Body of pancreas (tissue), 4 donors: Measurements from ENCODE around the gene MPHOSPH9. TPM values are rescaled to one million over a fixed set of nuclear protein-coding genes. Genes with fewer than 3 reads are reported as not detected.

Source experiments
- ATAC-seq: fragments of 150-250 bp; one replicate; pipeline ENCODE4 v1.9.1; 2016
- DNase-seq, 4 donors: peaks; one replicate each; pipeline ENCODE4 v3.0.0-alpha.2; 2019
- H3K27ac ChIP-seq, 4 donors: fragments of 200-600 bp; sonication (generic); 1 replicate in 3 of 4; 2 replicates in 1 of 4; pipeline versions ENCODE4 v1.5.1 to v1.6.1; 2016 to 2019; ENCODE audit warnings: mild to moderate bottlenecking in 1 of 4, mixed read lengths in 1 of 4, moderate library complexity in 1 of 4
- H3K27me3 ChIP-seq, 2 donors: fragments of 200-600 bp; sonication (generic); one replicate each; pipeline ENCODE4 v1.6.0; 2016; ENCODE audit warnings: mild to moderate bottlenecking in 1 of 2
- H3K36me3 ChIP-seq, 2 donors: fragments of 200-600 bp; sonication (generic); replicated peaks in 1 of 2; 2 replicates each; pipeline ENCODE4 v1.5.1; 2016; ENCODE audit warnings: low read depth in 2 of 2; ENCODE audit not compliant: insufficient read depth in 1 of 2
- H3K4me1 ChIP-seq: fragments of 200-600 bp; sonication (generic); one replicate; pipeline ENCODE4 v1.6.0; 2016
- H3K4me3 ChIP-seq, 2 donors: fragments of 200-600 bp; sonication (generic); 1 replicate in 1 of 2; 2 replicates in 1 of 2; pipeline ENCODE4 v1.5.1; 2016 to 2019
- H3K9me3 ChIP-seq, 3 donors: fragments of 200-600 bp; sonication (generic); 1 replicate in 2 of 3; 2 replicates in 1 of 3; pipeline ENCODE4 v1.5.1; 2016
- POLR2A ChIP-seq, 3 donors: fragments of 450-650 bp; IDR thresholded peaks; one replicate each; pipeline ENCODE4 v1.6.1; 2016; ENCODE audit warnings: antibody characterized with exemption in 3 of 3, mild to moderate bottlenecking in 2 of 3
- WGBS, 2 donors: methylation state at CpG; one replicate each; pipeline ENCODE4 v1.1.5; 2017; 5-methylcytosine and 5-hydroxymethylcytosine counted together
- intact Hi-C: fragments of 100-400 bp; cut with DNase I; formaldehyde crosslinking; loops from one replicate; pipeline ENCODE4 v1.15.1; 2023
- total RNA-seq, 2 donors: library from RNA; depleted of rRNA; stranded (reverse); fragments of >200 nt; gene quantifications; one replicate each; pipeline ENCODE4 v1.1.0, GENCODE V29; 2016
- TF ChIP-seq, protein P1 (sequence below), 7 experiments: fragments of 450-650 bp in 4 of 7; fragments of 200-600 bp in 3 of 7; sonication (generic) in 3 of 7; IDR thresholded peaks; one replicate each; pipeline ENCODE4 v1.5.1; 2016 to 2019; ENCODE audit warnings: antibody characterized with exemption in 7 of 7

The MPHOSPH9 gene
- total RNA-seq, 2 donors from 2014 or later: 13.5 to 42.5 TPM

DNA sequence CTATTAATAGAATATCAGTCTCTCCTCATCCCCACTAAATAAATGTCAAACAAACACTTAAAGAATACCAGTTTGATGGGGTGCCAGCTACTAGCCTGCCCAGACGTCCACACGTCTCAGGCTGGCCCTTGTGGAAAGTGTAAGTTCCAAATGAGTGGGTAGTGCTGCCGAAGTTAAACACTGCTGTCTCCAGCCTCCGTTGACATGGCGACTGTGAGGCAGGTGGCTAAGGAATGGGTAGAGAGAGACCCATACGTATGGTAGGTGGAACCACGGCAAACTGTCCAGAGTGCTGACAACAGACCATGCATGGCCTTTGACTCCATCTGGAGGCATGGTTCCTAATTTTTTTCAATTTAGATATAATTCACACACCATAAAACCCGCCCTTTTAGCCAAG is 119.9 kb downstream of the MPHOSPH9 start:
- ATAC-seq (no peak), DNase-seq (no peak)
- no peak for TF ChIP-seq POLR2A (IDR thresholded peaks at IDR 0.05)
- TF ChIP-seq, protein P1, sequence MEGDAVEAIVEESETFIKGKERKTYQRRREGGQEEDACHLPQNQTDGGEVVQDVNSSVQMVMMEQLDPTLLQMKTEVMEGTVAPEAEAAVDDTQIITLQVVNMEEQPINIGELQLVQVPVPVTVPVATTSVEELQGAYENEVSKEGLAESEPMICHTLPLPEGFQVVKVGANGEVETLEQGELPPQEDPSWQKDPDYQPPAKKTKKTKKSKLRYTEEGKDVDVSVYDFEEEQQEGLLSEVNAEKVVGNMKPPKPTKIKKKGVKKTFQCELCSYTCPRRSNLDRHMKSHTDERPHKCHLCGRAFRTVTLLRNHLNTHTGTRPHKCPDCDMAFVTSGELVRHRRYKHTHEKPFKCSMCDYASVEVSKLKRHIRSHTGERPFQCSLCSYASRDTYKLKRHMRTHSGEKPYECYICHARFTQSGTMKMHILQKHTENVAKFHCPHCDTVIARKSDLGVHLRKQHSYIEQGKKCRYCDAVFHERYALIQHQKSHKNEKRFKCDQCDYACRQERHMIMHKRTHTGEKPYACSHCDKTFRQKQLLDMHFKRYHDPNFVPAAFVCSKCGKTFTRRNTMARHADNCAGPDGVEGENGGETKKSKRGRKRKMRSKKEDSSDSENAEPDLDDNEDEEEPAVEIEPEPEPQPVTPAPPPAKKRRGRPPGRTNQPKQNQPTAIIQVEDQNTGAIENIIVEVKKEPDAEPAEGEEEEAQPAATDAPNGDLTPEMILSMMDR (IDR thresholded peaks at IDR 0.05): no peak
- H3K4me1 ChIP-seq: peaks cover 18% of the 10 kb centered on the region
- no peak overlapping the region for H3K4me3 ChIP-seq
- WGBS, 2 donors: 81 to 84% methylated on average over 8 of the region's 8 CpGs
- no peak overlapping the region for H3K27ac ChIP-seq
- H3K9me3 ChIP-seq: no peaks in the 10 kb centered on the region
- no peaks in the 10 kb centered on the region for H3K27me3 ChIP-seq
- H3K36me3 ChIP-seq: no peaks in the 10 kb centered on the region
- intact Hi-C loops: no loop called here

- DNase-seq: no peak
- Histone ChIP-seq H3K36me3 (no peaks in the 10 kb centered on the region), H3K27ac (no peak overlapping the region), H3K27me3 (no peaks in the 10 kb centered on the region), H3K4me1 (peaks cover 18% of the 10 kb centered on the region), H3K4me3 (no peak overlapping the region), H3K9me3 (no peaks in the 10 kb centered on the region)
- 84 to 89% methylated on average over 18 to 19 of the region's 19 CpGs for WGBS, 2 donors
- intact Hi-C loops: no loop called here
- TF ChIP-seq, protein P1 (IDR thresholded peaks at IDR 0.05): no peak
- TF ChIP-seq POLR2A (IDR thresholded peaks at IDR 0.05): no peak
- no peak for ATAC-seq
These were observed 121.3 kb downstream of the MPHOSPH9 start for GRCh38 chr12:123111498-123112165.

DNA sequence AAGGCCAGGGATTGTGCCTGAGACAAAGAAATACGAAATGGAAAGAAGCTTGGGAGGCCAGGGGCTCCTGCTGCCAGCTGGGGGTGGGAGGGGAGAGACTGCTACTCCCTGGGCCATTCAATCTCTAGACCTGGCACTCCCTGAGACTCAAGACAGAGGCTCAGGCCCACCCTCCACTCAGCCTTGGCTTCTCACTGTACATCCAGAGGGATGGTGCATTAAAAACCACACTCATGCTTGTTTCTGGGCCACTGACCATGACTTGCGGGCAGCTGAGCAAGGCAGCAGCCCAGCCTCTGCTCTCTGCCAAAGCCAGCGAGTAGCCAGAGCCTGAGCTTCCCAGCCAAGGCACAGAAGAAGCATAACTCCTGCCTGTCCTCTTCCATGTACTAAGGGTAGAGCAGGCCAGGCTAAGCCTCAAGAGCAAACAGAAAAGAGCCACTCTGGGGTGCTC is 123.6 kb downstream of the MPHOSPH9 start:
- Histone ChIP-seq H3K27ac (no peak overlapping the region), H3K9me3 (no peaks in the 10 kb centered on the region), H3K36me3 (no peaks in the 10 kb centered on the region), H3K27me3 (no peaks in the 10 kb centered on the region), H3K4me1 (no peaks in the 10 kb centered on the region), H3K4me3 (no peak overlapping the region)
- TF ChIP-seq POLR2A (IDR thresholded peaks at IDR 0.05): no peak
- TF ChIP-seq, protein P1 (IDR thresholded peaks at IDR 0.05): no peak
- intact Hi-C loops: no loop called here
- ATAC-seq (no peak), DNase-seq (no peak)
- 75 to 90% methylated on average over 1 to 3 of the region's 3 CpGs for WGBS, 2 donors

DNA sequence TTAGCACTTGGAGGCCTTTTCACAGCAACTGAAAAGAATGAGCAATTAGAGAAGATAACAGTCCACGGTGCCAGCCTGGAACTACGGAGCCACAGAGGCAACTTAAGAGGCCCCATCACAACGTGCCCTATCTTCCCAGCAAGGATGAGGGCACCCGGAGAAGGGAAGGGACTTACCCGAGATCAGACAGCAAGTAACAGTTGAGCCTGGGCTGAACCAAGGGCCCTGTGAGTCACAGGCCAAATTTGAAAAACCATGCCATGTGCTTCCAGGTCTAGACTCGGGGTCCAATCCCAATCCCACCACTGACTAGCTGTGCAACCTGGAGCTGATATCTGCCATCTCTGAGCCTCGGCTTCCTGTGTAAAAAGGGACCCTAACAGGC is 124.3 kb downstream of the MPHOSPH9 start:
- no peak for TF ChIP-seq POLR2A (IDR thresholded peaks at IDR 0.05)
- TF ChIP-seq, protein P1 (IDR thresholded peaks at IDR 0.05): no peak
- ATAC-seq (no peak), DNase-seq (no peak)
- no peaks in the 10 kb centered on the region for H3K27me3 ChIP-seq
- no peak overlapping the region for H3K27ac ChIP-seq
- H3K4me3 ChIP-seq: no peak overlapping the region
- no peaks in the 10 kb centered on the region for H3K36me3 ChIP-seq
- intact Hi-C loops: no loop called here
- H3K9me3 ChIP-seq: no peaks in the 10 kb centered on the region
- no peaks in the 10 kb centered on the region for H3K4me1 ChIP-seq
- WGBS, 2 donors: 76 to 83% methylated on average over 7 of the region's 7 CpGs
